Activated CD8-positive, alpha-beta memory T cell treated with anti-CD3 and anti-CD28 coated beads, Interleukin-2, amount 10 ng/mL, durations not matched to agents 7 days and 5 days (primary cell): Measurements from ENCODE around the gene TXNDC11. TPM values are rescaled to one million over a fixed set of nuclear protein-coding genes. Genes with fewer than 3 reads are reported as not detected.

Experiments
- ATAC-seq: fragments of 150-1000 bp; cut with Tn5 transposase; one replicate; pipeline ENCODE4 v1.10.0; 2021; ENCODE audit warnings: moderate library complexity
- CTCF ChIA-PET: fragments of 350-600 bp; sonication (Branson Sonifier 250); formaldehyde crosslinking; loops from one replicate; lab custom pipeline; 2021; ENCODE audit warnings: antibody characterized with exemption; lab: Charles Lee
- DNase-seq: peaks from one replicate; pipeline ENCODE4 v3.0.0-alpha.2; 2020
- H3K27ac Mint-ChIP-seq: one replicate; pipeline ENCODE4 v1.8.0; 2021; ENCODE audit warnings: mild to moderate bottlenecking, mixed read lengths
- H3K27me3 Mint-ChIP-seq: one replicate; pipeline ENCODE4 v1.8.0; 2021; ENCODE audit warnings: mixed read lengths
- H3K36me3 Mint-ChIP-seq: one replicate; pipeline ENCODE4 v1.8.0; 2021; ENCODE audit warnings: mild to moderate bottlenecking, mixed read lengths
- H3K4me1 Mint-ChIP-seq: one replicate; pipeline ENCODE4 v1.8.0; 2021; ENCODE audit warnings: mixed read lengths
- H3K4me3 Mint-ChIP-seq: one replicate; pipeline ENCODE4 v1.8.0; 2021; ENCODE audit warnings: mild to moderate bottlenecking, moderate library complexity, mixed read lengths
- H3K9me3 Mint-ChIP-seq: one replicate; pipeline ENCODE4 v1.8.0; 2022; ENCODE audit warnings: low read depth, mixed read lengths
- total RNA-seq, 2 experiments: library from RNA; stranded (reverse); gene quantifications; one replicate each; pipeline ENCODE4 v1.2.3, GENCODE V29; 2021

TXNDC11 gene
- total RNA-seq, 2 experiments from 2014 or later, result 41.3 to 47.2 TPM

DNA sequence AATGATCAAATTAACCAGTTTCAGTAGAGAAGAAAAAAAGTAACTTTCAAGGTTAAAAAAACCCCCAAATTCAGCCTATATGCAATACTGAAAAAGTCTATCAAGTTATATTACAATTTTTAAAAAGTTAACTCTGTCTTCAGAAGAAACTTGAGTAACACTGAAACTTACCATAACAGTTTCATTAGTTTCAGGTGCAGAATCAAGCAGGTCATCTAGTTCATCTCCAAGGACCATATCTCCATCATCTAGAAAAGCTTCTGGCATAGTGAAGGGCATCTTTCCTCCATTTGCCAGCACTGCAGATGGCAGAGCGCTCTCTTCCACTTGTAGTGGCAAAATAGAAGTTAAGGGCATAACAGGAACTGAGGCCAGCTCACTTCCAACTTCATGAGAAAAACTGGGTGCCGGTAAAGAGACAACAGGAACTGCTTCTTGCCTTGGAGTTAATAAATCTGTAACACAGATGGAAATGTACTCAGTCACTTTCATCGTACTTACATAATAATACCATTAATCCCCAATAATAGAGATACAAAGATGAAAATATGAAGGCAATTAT is 31.5 kb upstream of the TXNDC11 start:
- H3K36me3 Mint-ChIP-seq, result peaks cover 37% of the 10 kb centered on the region
- peak overlapping the region; percentile 43 for H3K27ac Mint-ChIP-seq
- CTCF ChIA-PET, result interaction anchor here (0.6 kb wide), 1 partner anchor 80 kb away, joined by 6 read pairs; no protein-coding TSS in a partner anchor
- no peaks in the 10 kb centered on the region for H3K27me3 Mint-ChIP-seq
- peaks cover 10% of the 10 kb centered on the region for H3K4me1 Mint-ChIP-seq
- ATAC-seq (no peak), DNase-seq (no peak)
- no peaks in the 10 kb centered on the region for H3K9me3 Mint-ChIP-seq
- H3K4me3 Mint-ChIP-seq, result no peak overlapping the region

DNA sequence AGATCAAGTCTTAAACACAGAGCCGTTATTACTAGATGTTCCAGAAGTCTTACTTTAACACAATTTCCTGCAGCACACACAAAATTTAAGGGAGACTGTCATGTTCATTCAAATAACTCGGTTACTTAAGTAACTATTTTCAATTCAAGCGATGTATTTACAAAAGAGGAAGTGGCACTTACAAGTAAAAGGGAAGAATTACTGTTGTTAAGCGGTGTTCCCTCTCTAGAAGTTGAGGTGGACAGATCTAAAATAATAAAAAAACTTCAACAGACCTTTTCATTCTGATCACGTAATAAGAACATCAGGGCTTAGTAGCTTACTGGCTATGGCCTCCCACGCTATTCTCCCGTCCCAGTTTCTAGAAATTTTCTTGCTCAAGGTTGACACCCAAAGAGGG is 26.2 kb upstream of the TXNDC11 start:
- ATAC-seq (no peak), DNase-seq (no peak)
- Mint-ChIP-seq H3K36me3 (peaks cover 53% of the 10 kb centered on the region), H3K27me3 (no peaks in the 10 kb centered on the region), H3K4me1 (peaks cover 9% of the 10 kb centered on the region), H3K27ac (no peak overlapping the region), H3K9me3 (no peaks in the 10 kb centered on the region), H3K4me3 (no peak overlapping the region)
- CTCF ChIA-PET, result no interaction called here

DNA sequence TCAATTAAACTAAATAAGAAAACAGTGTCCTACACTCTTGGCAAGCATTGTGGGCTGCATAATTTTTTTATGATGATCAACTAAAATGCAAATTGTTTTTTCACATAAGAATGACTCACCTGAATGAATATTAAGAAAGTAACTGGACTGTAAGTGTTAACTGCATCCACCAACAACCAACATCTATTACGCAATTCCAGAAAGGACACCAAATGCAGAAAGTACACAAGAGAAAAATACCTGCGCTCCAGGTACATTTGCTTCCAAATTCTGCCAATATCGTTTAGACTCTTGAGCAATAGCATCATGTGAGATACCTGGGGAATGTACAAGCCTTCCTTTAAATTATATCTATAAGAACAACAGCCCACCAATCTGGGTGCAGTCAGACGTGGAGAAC is 19.8 kb upstream of the TXNDC11 start:
- no peak overlapping the region for H3K4me3 Mint-ChIP-seq
- peaks cover 53% of the 10 kb centered on the region for H3K36me3 Mint-ChIP-seq
- CTCF ChIA-PET, result no interaction called here
- H3K4me1 Mint-ChIP-seq, result no peaks in the 10 kb centered on the region
- no peaks in the 10 kb centered on the region for H3K9me3 Mint-ChIP-seq
- H3K27ac Mint-ChIP-seq, result no peak overlapping the region
- no peak for ATAC-seq
- H3K27me3 Mint-ChIP-seq, result no peaks in the 10 kb centered on the region
- DNase-seq, result no peak

DNA sequence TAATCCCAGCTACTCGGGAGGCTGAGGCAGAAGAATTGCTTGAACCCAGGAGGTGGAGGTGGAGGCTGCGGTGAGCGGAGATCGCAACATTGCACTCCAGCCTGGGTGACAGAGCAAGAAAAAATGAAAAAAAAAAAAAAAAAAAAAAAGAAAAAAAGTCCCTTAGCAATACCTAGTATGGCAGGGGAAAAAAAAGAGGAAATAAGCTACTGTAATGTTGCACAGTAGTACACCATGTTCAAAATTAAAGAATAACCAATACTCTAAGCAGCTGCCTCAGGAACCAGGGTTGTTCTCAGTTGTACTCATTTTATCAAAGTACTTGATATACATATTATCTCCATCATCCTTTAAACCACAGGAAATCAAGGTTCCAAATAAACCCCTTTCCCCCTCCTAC is 17.3 kb upstream of the TXNDC11 start:
- no peaks in the 10 kb centered on the region for H3K27me3 Mint-ChIP-seq
- DNase-seq (no peak), ATAC-seq (no peak)
- H3K4me1 Mint-ChIP-seq, result no peaks in the 10 kb centered on the region
- no peak overlapping the region for H3K27ac Mint-ChIP-seq
- CTCF ChIA-PET, result interaction anchor here (1.0 kb wide), 1 partner anchor 36 kb away, joined by 3 read pairs; no protein-coding TSS in a partner anchor
- peaks cover 53% of the 10 kb centered on the region for H3K36me3 Mint-ChIP-seq
- no peaks in the 10 kb centered on the region for H3K9me3 Mint-ChIP-seq
- no peak overlapping the region for H3K4me3 Mint-ChIP-seq

DNA sequence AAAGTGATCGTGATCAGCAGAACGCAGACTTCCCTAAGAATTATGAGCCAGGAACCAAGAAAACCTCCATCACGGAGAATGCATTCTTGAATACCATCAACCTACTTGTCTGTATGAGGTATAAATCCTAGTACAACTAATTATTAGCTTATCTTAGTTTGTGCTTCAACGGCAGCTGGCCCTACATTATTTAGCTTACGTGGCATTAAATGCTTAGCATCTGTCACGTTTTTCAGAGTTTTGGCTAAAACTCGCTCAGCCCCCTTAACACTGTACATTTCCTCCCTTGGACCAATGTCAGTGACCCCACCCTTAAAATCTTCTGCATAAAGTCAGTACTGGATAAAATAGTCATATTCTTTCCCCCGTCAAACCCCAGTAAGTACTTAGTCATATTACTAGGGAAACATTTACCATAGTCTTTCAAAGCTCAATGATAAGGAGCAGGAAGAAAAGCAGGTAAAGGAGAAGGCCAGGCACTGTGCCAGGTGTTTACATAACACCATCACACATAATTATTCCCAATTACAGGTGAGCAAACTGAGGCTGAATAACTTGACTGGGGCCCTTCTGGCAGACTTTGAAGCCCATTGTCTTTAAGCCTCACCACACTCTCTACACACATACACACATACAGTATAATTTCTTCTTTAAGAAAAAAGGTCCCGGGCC is 16.6 kb upstream of the TXNDC11 start:
- Mint-ChIP-seq H3K4me1 (no peaks in the 10 kb centered on the region), H3K9me3 (no peaks in the 10 kb centered on the region), H3K36me3 (peaks cover 48% of the 10 kb centered on the region), H3K27ac (no peak overlapping the region), H3K27me3 (no peaks in the 10 kb centered on the region), H3K4me3 (no peak overlapping the region)
- DNase-seq (no peak), ATAC-seq (no peak)
- CTCF ChIA-PET, result interaction anchor here (1.0 kb wide), 1 partner anchor 37 kb away, joined by 3 read pairs; no protein-coding TSS in a partner anchor

DNA sequence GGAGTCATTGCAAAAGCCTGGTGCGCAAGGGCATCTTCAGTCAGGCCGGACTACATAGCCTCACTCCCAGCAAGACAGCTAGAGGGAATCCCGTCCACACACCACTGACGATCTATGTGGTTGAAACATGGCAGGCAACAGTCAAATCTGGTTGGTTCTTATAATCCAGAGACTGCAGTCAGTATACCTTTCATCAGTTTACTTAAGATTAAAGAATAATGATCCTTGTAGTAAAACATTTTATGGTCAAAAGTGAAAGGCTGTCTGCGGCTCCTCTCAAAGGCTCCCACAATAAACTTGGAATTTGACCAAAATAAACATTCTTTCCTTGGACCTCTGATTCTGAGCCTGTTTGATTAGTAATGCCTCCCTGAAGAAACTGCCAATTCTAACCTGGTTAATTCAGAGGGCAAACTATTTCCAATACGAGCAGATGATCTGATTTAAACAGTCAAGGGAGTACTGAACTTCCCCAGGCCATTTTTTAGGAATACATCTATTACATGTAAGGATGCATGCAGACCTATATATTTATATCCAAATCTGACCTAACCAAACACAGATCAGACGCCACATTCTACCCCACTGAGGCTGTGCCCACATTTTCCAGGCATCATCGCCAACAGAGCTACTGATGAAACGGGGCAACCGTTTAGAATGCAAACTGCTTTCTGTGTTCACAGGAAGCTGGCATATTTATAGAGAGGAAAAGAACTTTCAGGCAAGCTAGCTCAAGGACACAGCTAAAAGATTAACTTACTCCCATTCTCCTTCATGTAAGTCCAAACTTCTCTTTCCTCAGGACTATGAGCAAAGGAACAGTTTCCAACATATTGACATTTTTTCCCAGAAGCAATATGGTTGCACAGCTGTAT is 15.3 kb upstream of the TXNDC11 start:
- Mint-ChIP-seq H3K36me3 (peaks cover 46% of the 10 kb centered on the region), H3K27ac (no peak overlapping the region)

DNA sequence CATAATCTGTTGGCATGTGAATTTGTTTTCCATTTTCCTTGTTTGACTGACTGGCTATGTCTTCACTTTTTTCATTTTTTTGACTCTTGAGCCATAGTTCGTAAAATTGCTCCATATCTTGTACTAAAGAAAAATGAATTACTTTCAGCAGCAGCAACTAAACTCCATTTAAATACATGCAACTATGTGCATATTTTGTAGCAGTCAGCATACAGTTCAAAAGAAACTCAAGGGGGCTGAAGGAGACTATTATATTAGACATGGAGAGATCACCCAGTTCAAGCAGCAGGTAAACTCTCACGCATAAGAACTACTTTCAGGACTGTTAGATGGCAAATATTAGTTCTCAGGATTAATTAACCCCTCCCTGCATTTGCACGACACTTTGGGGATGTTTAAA is 13.6 kb upstream of the TXNDC11 start:
- H3K36me3 Mint-ChIP-seq, result peaks cover 43% of the 10 kb centered on the region
- no peaks in the 10 kb centered on the region for H3K9me3 Mint-ChIP-seq
- no peaks in the 10 kb centered on the region for H3K27me3 Mint-ChIP-seq
- CTCF ChIA-PET, result no interaction called here
- H3K4me1 Mint-ChIP-seq, result no peaks in the 10 kb centered on the region
- no peak overlapping the region for H3K4me3 Mint-ChIP-seq
- DNase-seq (no peak), ATAC-seq (no peak)
- H3K27ac Mint-ChIP-seq, result no peak overlapping the region

More for the DNA sequence above, 15.3 kb upstream of the TXNDC11 start:
- no peak for ATAC-seq
- Mint-ChIP-seq H3K4me1 (no peaks in the 10 kb centered on the region), H3K9me3 (no peaks in the 10 kb centered on the region), H3K4me3 (no peak overlapping the region), H3K27me3 (no peaks in the 10 kb centered on the region)
- DNase-seq, result no peak
- CTCF ChIA-PET, result interaction anchor here (1.0 kb wide), 1 partner anchor 15 kb away, joined by 3 read pairs; the partner anchor contains the start of gene TXNDC11

DNA sequence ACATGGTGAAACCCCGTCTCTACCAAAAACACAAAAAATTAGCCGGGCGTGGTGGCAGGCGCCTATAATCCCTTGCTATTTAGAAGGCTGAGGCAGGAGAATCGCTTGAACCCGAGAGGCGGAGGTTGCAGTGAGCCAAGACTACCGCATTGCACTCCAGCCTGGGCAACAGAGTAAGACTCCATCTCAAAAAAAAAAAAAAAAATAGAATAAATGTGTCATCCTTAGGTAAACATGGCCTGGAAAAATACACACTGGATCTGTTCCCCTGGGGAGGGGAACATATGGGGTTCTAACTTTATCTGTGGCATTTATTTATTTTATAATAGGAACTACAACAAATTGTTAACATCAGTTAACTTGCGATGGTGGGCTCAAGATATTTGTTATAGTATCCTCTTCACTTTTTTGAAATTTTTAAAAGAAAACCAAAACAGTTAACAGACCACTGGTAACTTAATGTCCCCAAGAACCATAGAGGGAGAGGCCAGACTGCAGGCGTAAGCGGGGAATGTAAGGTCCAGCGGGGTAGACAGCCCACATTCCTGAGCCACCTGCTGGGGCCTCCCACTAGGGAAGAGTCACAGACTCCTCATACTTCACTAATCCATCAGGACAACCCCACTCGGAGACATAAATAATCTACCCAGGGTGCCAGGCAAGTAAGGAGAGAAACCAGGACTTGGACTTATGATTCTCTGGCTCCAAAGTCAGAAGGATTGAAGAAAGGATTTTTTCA is 12.5 kb upstream of the TXNDC11 start:
- Mint-ChIP-seq H3K36me3 (peaks cover 40% of the 10 kb centered on the region), H3K9me3 (no peaks in the 10 kb centered on the region), H3K4me3 (no peak overlapping the region), H3K27ac (no peak overlapping the region), H3K4me1 (no peaks in the 10 kb centered on the region), H3K27me3 (no peaks in the 10 kb centered on the region)
- no peak for DNase-seq
- CTCF ChIA-PET, result interaction anchor here (0.7 kb wide), 1 partner anchor 139 kb away, joined by 3 read pairs; no protein-coding TSS in a partner anchor
- ATAC-seq, result no peak

DNA sequence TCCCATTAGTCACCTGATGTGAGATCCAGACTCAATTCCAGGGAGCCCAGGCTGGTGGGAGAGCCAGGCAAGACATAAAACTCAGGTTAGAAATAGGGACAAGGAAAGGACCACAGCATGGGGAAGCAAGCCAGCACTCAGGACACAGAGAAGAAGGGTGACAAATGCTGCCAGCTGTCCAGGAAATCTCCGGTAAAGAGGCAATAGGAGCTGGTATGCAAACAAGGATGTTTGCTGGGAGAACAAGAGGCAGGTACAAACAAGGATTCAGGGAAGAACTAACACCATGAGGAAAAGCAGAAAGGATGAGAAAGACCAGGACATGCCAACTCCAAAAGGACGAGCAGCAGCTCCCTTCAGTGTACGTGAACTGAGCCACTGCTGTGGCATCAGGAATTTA is 10.2 kb upstream of the TXNDC11 start:
- H3K36me3 Mint-ChIP-seq, result peaks cover 44% of the 10 kb centered on the region
- no peaks in the 10 kb centered on the region for H3K27me3 Mint-ChIP-seq
- DNase-seq, result no peak
- no peak for ATAC-seq
- H3K27ac Mint-ChIP-seq, result no peak overlapping the region
- CTCF ChIA-PET, result no interaction called here
- H3K4me1 Mint-ChIP-seq, result peaks cover 3% of the 10 kb centered on the region
- no peaks in the 10 kb centered on the region for H3K9me3 Mint-ChIP-seq
- H3K4me3 Mint-ChIP-seq, result no peak overlapping the region

DNA sequence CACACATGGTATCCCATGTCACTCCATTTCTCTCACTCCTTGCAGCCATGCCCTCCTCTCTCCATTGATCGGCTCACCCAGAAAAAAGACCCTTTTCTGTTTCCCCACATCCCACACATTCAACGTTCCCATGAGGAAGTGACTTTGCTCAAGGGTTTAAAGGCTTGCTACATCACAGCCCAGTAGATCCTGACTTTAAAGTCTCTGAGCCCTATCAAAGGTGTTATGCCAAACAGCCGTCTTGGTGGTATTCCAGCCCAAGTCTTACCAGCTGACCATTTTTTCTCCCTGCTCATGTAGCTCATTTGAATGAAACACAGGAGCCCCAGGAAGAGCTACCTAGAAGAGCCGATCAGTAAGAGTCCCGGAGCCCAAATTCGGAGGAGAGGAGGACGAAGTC is 7.4 kb upstream of the TXNDC11 start:
- DNase-seq (no peak), ATAC-seq (no peak)
- Mint-ChIP-seq H3K9me3 (no peaks in the 10 kb centered on the region), H3K36me3 (peaks cover 33% of the 10 kb centered on the region), H3K27me3 (no peaks in the 10 kb centered on the region), H3K27ac (no peak overlapping the region), H3K4me1 (peaks cover 6% of the 10 kb centered on the region), H3K4me3 (no peak overlapping the region)
- CTCF ChIA-PET, result no interaction called here

DNA sequence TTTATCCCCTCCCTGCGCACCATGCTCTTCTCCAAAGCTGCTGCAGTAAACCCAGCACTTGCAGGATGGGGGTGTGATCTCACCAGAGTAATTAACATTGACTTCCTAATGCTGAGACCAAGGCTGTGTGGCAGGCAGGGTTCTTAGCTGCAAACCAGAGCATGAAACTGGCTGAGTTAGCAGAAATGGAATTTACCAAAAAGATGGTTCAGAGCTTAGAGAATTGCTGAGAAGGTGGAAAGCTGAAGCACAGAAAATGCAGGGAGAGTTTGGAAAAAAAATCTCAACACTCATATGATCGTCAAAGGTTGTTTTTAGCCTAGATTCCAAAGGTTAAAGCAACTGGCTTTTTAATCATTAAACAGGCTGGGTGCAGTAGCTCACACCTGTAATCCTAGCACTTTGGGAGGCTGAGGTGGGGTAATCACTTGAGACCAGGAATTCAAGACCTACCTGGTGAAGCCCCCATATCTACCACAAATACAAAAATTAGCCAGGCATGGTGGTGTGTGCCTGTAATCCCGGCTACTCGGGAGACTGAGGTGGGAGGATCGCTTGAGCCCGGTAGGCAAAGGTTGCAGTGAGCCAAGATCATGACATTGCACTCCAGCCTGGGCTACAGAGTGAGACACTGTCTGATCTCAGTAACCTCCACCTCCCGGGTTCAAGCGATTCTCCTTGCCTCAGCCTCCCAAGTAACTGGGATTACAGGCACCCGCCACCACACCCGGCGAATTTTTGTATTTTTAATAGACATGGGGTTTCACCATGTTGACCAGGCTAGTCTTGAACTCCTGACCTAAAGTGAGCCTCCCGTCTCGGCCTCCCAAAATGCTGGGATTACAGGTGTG is 6.0 kb upstream of the TXNDC11 start:
- no peaks in the 10 kb centered on the region for H3K9me3 Mint-ChIP-seq
- peaks cover 13% of the 10 kb centered on the region for H3K4me1 Mint-ChIP-seq
- H3K36me3 Mint-ChIP-seq, result peaks cover 31% of the 10 kb centered on the region
- H3K27me3 Mint-ChIP-seq, result no peaks in the 10 kb centered on the region
- CTCF ChIA-PET, result no interaction called here
- DNase-seq (no peak), ATAC-seq (no peak)
- no peak overlapping the region for H3K27ac Mint-ChIP-seq
- no peak overlapping the region for H3K4me3 Mint-ChIP-seq

DNA sequence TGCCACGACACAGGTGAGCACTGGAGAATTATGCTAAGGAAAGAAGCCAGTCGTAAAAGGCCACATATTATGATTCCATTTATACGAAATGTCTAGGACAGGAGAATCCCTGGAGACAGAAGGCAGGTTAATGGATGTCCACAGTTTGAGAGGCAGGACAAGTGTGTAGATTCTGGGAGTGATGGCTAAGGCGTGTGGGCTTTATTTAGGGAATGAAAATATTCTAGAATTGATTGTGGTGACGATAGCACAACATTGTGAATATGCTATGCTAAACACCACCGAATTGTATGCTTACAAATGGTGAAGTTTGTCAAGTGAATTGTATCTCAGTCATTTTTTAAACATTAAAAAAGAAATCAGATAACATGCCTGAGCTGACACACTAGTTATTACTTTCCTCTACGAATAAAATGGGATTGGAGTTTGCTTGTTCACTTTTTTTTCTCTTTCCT is 5.3 kb upstream of the TXNDC11 start:
- no peak for ATAC-seq

More for the DNA sequence above, 5.3 kb upstream of the TXNDC11 start:
- no peaks in the 10 kb centered on the region for H3K9me3 Mint-ChIP-seq
- H3K4me1 Mint-ChIP-seq, result peaks cover 16% of the 10 kb centered on the region
- no peak for DNase-seq
- CTCF ChIA-PET, result no interaction called here
- H3K36me3 Mint-ChIP-seq, result peaks cover 28% of the 10 kb centered on the region
- H3K27ac Mint-ChIP-seq, result peak overlapping the region; percentile 41
- no peak overlapping the region for H3K4me3 Mint-ChIP-seq
- no peaks in the 10 kb centered on the region for H3K27me3 Mint-ChIP-seq
